AG09319 (cell line): ENCODE data around the gene POLR2J3.
"Not testable (repeated sequence)": the region's sequence is repeated elsewhere in the genome, so short reads cannot be mapped to it uniquely, and the experiment has no call there.

Experiments
- DNase-seq: peaks from one replicate; pipeline ENCODE4 v3.0.0-alpha.2; 2010; ENCODE audit warnings: low read depth; ENCODE audit errors: extremely low read depth

The POLR2J3 gene

GRCh38 chr7:102592477-102593019 lies 20.2 kb upstream of the POLR2J3 start:
- DNase-seq: not testable (repeated sequence)

GRCh38 chr7:102589857-102590256 lies 17.5 kb upstream of the POLR2J3 start:
- DNase-seq: not testable (repeated sequence)

GRCh38 chr7:102583495-102583894 lies 11.1 kb upstream of the POLR2J3 start:
- DNase-seq: not testable (repeated sequence)

GRCh38 chr7:102581722-102582121 lies 9.3 kb upstream of the POLR2J3 start:
- not testable (repeated sequence) for DNase-seq

GRCh38 chr7:102578486-102578885 lies 6.1 kb upstream of the POLR2J3 start:
- DNase-seq: not testable (repeated sequence)

- not testable (repeated sequence) for DNase-seq
These were observed 5.2 kb upstream of the POLR2J3 start for GRCh38 chr7:102577315-102578240.

GRCh38 chr7:102576363-102576762 lies 4.0 kb upstream of the POLR2J3 start:
- not testable (repeated sequence) for DNase-seq

GRCh38 chr7:102574607-102575006 lies 2.2 kb upstream of the POLR2J3 start:
- not testable (repeated sequence) for DNase-seq

GRCh38 chr7:102568620-102569019 lies 3.8 kb downstream of the POLR2J3 start:
- not testable (repeated sequence) for DNase-seq

- DNase-seq: not testable (repeated sequence)
These were observed 21.5 kb downstream of the POLR2J3 start, which contains the start of gene SPDYE2 for GRCh38 chr7:102550808-102551422. TSS of gene SPDYE2 (plus strand) at chr7:102551226. CDS start at chr7:102553256, 2,030 bp downstream.

- not testable (repeated sequence) for DNase-seq
These were observed 26.0 kb downstream of the POLR2J3 start for GRCh38 chr7:102546353-102546752.

- DNase-seq: not testable (repeated sequence)
These were observed 27.1 kb downstream of the POLR2J3 start for GRCh38 chr7:102545288-102545687.

- DNase-seq: not testable (repeated sequence)
These were observed 28.0 kb downstream of the POLR2J3 start for GRCh38 chr7:102544372-102544771.

- not testable (repeated sequence) for DNase-seq
These were observed 28.8 kb downstream of the POLR2J3 start, which contains the start of gene UPK3BL2 for GRCh38 chr7:102543596-102543995. TSS of gene UPK3BL2 (minus strand) at chr7:102543696. CDS start at chr7:102543636, 60 bp downstream.

- DNase-seq: not testable (repeated sequence)
These were observed 29.6 kb downstream of the POLR2J3 start for GRCh38 chr7:102542771-102543170.

GRCh38 chr7:102542083-102542482 lies 30.3 kb downstream of the POLR2J3 start:
- DNase-seq: not testable (repeated sequence)

- DNase-seq: not testable (repeated sequence)
These were observed 31.8 kb downstream of the POLR2J3 start for GRCh38 chr7:102540604-102541003.

- DNase-seq: not testable (repeated sequence)
These were observed 37.2 kb downstream of the POLR2J3 start for GRCh38 chr7:102535062-102535615.

GRCh38 chr7:102532127-102532526 lies 40.3 kb downstream of the POLR2J3 start:
- DNase-seq: not testable (repeated sequence)

GRCh38 chr7:102531583-102531982 lies 40.8 kb downstream of the POLR2J3 start:
- not testable (repeated sequence) for DNase-seq
